T-helper 2 cell (primary cell): ENCODE results near the gene ZNF420.

Source experiments
- DNase-seq, 5 experiments: peaks; one replicate each; pipeline versions ENCODE4 v3.0.0 to v3.0.0-alpha.2; 2012 to 2022

The ZNF420 gene

DNA sequence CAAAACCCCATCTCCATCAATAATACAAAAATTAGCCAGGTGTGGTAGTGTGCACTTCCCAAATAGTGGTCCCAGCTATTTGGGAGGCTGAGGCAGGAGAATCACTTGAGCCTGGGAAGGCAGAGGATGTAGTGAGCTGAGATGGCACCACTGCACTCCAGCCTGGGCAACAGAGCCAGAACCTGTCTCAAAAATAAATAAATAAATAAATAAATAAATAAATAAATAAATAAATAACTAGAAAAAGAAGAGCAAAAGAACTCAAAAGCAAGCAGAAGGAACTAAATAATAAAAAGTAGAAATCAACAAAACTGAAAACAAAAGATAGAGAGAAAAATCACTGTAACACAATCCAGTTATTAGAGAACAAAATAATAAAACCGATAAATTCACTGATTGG lies 81.9 kb downstream of the ZNF420 start:
- DNase-seq, result no peak

DNA sequence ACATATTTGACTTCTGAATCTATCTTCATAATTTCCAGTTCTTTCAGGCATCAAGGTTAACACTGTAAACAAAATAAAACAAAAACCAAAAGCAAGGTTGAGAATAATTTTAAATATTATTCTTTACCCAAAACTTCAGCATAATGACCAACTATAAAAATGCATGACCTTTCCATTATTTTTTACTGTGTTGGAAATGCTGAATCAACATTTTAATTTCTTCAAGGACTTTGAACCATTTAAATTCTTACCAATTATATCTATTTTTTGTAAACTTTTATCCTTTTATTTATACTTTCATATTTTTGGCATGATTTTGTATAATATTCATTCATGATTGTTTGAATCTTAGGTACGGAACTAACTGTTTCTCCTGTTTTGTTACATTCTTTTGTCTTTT lies 87.4 kb downstream of the ZNF420 start:
- no peak for DNase-seq

DNA sequence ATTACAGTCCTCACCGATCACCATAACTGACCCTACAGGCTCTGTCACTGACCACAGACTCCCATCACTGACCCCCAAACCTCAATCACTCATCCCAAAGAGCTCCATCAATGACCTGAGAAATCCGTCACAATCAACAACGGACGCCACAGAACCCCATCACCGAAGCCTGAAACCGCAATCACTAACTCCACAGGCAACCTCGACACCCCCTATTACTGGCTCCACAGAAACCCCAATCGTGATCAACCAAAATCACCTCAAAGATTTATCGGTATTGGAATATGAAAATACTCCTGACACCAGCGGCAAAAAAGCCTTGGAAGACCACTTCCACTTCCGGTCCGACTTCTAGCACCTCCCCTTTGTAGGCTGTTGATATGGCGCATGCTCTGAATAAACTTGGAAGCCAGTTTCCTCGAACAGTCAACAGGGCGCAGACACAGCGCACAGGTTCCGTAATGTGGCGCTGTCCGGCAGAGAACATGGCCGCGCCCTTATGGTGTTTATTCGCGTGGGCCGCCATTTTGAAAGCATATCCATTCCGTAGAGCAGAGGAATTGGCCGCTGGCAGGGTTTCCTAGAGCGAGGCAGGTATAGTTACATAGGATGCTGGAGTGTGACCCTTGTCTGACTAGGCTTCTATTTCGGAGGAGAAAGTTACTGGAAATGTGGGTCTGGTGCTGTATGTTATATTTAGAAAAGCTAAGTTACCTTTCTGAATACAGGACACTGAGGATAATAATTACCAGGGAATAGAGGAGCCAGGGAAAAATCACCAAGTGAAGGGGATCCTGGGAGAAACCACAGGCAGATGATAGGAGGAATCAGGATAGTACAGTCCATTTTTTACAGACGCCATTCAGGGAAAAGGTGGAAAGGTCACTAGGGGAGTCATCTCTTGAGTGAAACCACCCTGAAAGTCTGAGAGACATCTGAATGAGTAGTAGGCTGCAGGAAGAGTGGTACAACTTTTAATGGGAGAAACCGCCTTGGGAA lies 94.4 kb downstream of the ZNF420 start, which contains the start of gene ZNF585A:
Gene ZNF585A, minus strand, starts transcription at position 328 of the 999 bp plus-strand sequence. CDS start 2,785 bp downstream, outside the sequence.
- peak; percentile 63 to 98 (median 84) for DNase-seq
